ENCODE measurements around the gene FKBP5. TPM values are rescaled to one million over a fixed set of nuclear protein-coding genes. Genes with fewer than 3 reads are reported as not detected.

FKBP5 gene
- total and polyA plus RNA-seq, 2 of the 4 experiments (the other 2 are of a cell fraction) = 6.8 to 7.0 TPM

- CTCF ChIA-PET = no interaction called here
Observed at GRCh38 chr6:35640017-35640664, 48.6 kb downstream of the FKBP5 start.

More at GRCh38 chr6:35640017-35640664, 48.6 kb downstream of the FKBP5 start:
- Histone ChIP-seq H2AK5ac (ENCODE audit: low read depth, low read length) (no peak overlapping the region; the same call in 1 of the 2 replicates), H3K4me1 (ENCODE audit: control insufficient read depth, insufficient read depth, low read length) (peaks cover 8% of the 10 kb centered on the region), H3K4ac (ENCODE audit: low read depth, low read length) (0 out of 2 replicates have a peak overlapping the region, but pooled peaks have one; percentile 8), H4K5ac (ENCODE audit: low read depth, low read length) (no peak overlapping the region; the same call in 1 of the 2 replicates), H3K27me3 (ENCODE audit: control insufficient read depth, insufficient read depth, low read length) (no peaks in the 10 kb centered on the region), H4K91ac (ENCODE audit: insufficient read depth, low read depth, low read length) (no peak overlapping the region), H3K36me3 (ENCODE audit: control insufficient read depth, insufficient read depth, low read length) (no peaks in the 10 kb centered on the region; the same call in 1 of the 2 replicates), H4K20me1 (ENCODE audit: insufficient read depth, low read length) (no peaks in the 10 kb centered on the region), H2AK9ac (replicated peaks; ENCODE audit: low read depth, low read length, poor library complexity) (no peak overlapping the region), H3K4me3 (ENCODE audit: insufficient read depth, low read depth, low read length) (no peak overlapping the region), H2BK120ac (ENCODE audit: low read depth, low read length) (no peak overlapping the region), H3K4me2 (ENCODE audit: low read depth, low read length) (no peak overlapping the region), H3K27ac (ENCODE audit: insufficient read depth, low read length) (no peak overlapping the region), H3K18ac (ENCODE audit: low read depth, low read length) (no peak overlapping the region), H3K23ac (ENCODE audit: low read depth, low read length) (no peak overlapping the region), H3K9me1 (ENCODE audit: insufficient read depth, low read length) (peaks cover 2% of the 10 kb centered on the region), H4K8ac (ENCODE audit: low read depth in 2 of 2, low read length in 2 of 2) (no peak overlapping the region), H3K9ac (ENCODE audit: low read depth, low read length) (no peak overlapping the region), H3K56ac (ENCODE audit: extremely low read depth, insufficient read depth, low read length) (no peak overlapping the region), H3K79me1 (ENCODE audit: low read depth in 1 of 2, low read length in 2 of 2) (no peaks in the 10 kb centered on the region; a peak in 1 of 4 replicates), H2BK20ac (ENCODE audit: low read depth, low read length) (no peak overlapping the region), H2BK5ac (ENCODE audit: low read depth, low read length, poor library complexity, severe bottlenecking) (no peak overlapping the region), H2AFZ (replicated peaks; ENCODE audit: low read length, poor library complexity) (no peak overlapping the region), H3K9me3 (ENCODE audit: control insufficient read depth, insufficient read depth, low read length) (no peaks in the 10 kb centered on the region), H2BK15ac (ENCODE audit: low read depth, low read length) (no peak overlapping the region), H3K14ac (replicated peaks; ENCODE audit: low read depth, low read length) (no peak overlapping the region)
- peak; percentile 62 for DNase-seq
- POLR2A ChIA-PET (ENCODE audit: unreplicated experiment) = interaction anchor here (0.6 kb wide), 1 partner anchor 21 kb away, joined by 3 read pairs; no protein-coding TSS in a partner anchor
- in situ Hi-C loops (cut with MboI; ENCODE audit: low sequenced_read_pairs) (no loop called here), intact Hi-C loops (cut with micrococcal nuclease) (no loop called here), dilution Hi-C loops (cut with HindIII; ENCODE audit: low sequenced_read_pairs, unreplicated experiment) (no loop called here)
- no TSS peak for BruUV-seq (replicated peaks)
- no peak for TF ChIP-seq ELK1 (IDR thresholded peaks at IDR 0.05; ENCODE audit: borderline replicate concordance, low read depth, low read length)
- TF ChIP-seq RAD21 (IDR thresholded peaks at IDR 0.05; ENCODE audit: low read length) = no peak
- TF ChIP-seq SMC3 (IDR thresholded peaks at IDR 0.05; ENCODE audit: low read depth, low read length) = no peak
- TF ChIP-seq RFX5 (IDR thresholded peaks at IDR 0.05; ENCODE audit: low read depth, low read length) = no peak
- no peak for TF ChIP-seq MAZ (IDR thresholded peaks at IDR 0.05; ENCODE audit: borderline replicate concordance, low read depth, low read length)
- TF ChIP-seq CEBPB (IDR thresholded peaks at IDR 0.05; ENCODE audit: low read depth, low read length) = no peak
- no peak for TF ChIP-seq MXI1 (IDR thresholded peaks at IDR 0.05; ENCODE audit: borderline replicate concordance, low read depth, low read length)
- TF ChIP-seq USF2 (IDR thresholded peaks at IDR 0.05; ENCODE audit: low read depth, low read length) = no peak
- no peak for TF ChIP-seq BHLHE40 (IDR thresholded peaks at IDR 0.05; ENCODE audit: low read depth, low read length)
- TF ChIP-seq POLR2A (IDR thresholded peaks at IDR 0.05; ENCODE audit: low read depth, low read length) = no peak
- no peak for TF ChIP-seq CTCF (conservative IDR thresholded peaks at IDR 0.05; ENCODE audit: low read depth, low read length)
- TF ChIP-seq MAFK (IDR thresholded peaks at IDR 0.05; ENCODE audit: low read depth, low read length) = no peak
- ATAC-seq (ENCODE audit: low read depth) = peak; percentile 75
- WGBS, 2 experiments (ENCODE audit: extremely low coverage in 2 of 2, insufficient read length in 1 of 2) = no CpG with 5 or more reads among the region's 6 CpGs
